Motor neuron (in vitro differentiated cells): ENCODE measurements around the gene LY6G5C. TPM values are rescaled to one million over a fixed set of nuclear protein-coding genes. Genes with fewer than 3 reads are reported as not detected.
A peak's percentile ranks its signal among the peaks of the same experiment; 100 is the strongest.

ENCODE experiments used
- ATAC-seq, 8 experiments: fragments of 200-7000 bp; cut with Tn5 transposase; replicated peaks in 6 of 8; 2 replicates each; pipeline ENCODE4 v1.8.0; 2021; ENCODE audit warnings: mild to moderate bottlenecking in 8 of 8, moderate library complexity in 8 of 8
- H3K27ac ChIP-seq, 2 donors: fragments of 250-450 bp; sonication (Bioruptor Pico); 2 replicates each; pipeline ENCODE4 v1.9.0; 2021; ENCODE audit warnings: antibody characterized with exemption in 2 of 2, mild to moderate bottlenecking in 2 of 2, moderate library complexity in 1 of 2
- H3K4me1 ChIP-seq, 2 donors: fragments of 250-450 bp; sonication (Bioruptor Pico); replicated peaks in 1 of 2; 2 replicates each; pipeline ENCODE4 v1.6.1; 2021; ENCODE audit warnings: antibody characterized with exemption in 2 of 2, mild to moderate bottlenecking in 2 of 2, moderate library complexity in 1 of 2
- H3K4me3 ChIP-seq, 5 donors: fragments of 250-450 bp; sonication (Bioruptor Pico); 2 replicates each; pipeline ENCODE4 v1.9.0; 2021; ENCODE audit warnings: antibody characterized with exemption in 5 of 5, mild to moderate bottlenecking in 5 of 5, moderate library complexity in 4 of 5
- WGBS, 10 experiments: fragments of 450-650 bp; shearing (Covaris generic); methylation state at CpG; one replicate each; pipeline ENCODE4 v1.0.0; 2022; 5-methylcytosine and 5-hydroxymethylcytosine counted together
- in situ Hi-C, 9 experiments: fragments of 400-800 bp; cut with MboI; loops; one replicate each; pipeline ENCODE4 v1.15.0; 2021; ENCODE audit warnings: low sequenced_read_pairs in 9 of 9, low pct_unique_long_range_greater_than_20kb in 2 of 9; ENCODE audit not compliant: unreplicated experiment in 9 of 9
- total RNA-seq, 8 experiments: library from RNA; unstranded; fragments of 300-600 nt; gene quantifications; 2 replicates each; pipeline versions ENCODE4 v1.2.3 to v1.2.4, GENCODE V29; 2022

The LY6G5C gene
- total RNA-seq, 8 experiments from 2014 or later: 1.3 to 7.1 (median 2.8) TPM

DNA sequence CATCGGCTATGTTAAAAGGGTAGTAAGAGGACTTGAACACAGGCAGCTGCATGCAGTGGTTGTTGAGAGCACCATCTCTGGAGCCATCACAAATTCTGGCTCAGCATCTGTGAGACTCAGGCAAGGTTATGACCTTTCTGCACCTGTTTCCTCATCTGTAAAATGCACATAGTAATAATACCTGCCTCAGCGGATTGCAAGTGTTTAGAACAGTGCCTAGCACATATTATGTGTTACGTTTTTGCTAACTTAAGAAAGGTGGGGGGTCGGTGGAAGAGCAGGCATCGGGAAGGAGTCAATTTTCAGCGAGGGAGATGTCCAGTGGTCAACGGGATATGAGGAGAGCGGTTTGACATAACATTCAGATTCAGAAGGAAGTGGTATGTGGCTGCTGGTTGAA lies 2.9 kb downstream of the LY6G5C start:
- no peak overlapping the region for H3K27ac ChIP-seq
- no peak for ATAC-seq
- H3K4me1 ChIP-seq: peaks cover 6 to 10% of the 10 kb centered on the region in 2 donors
- in situ Hi-C loops: loop anchor here in 1 of 9 experiments (25.0 kb wide), 1 partner anchor 284 kb away; the partner anchor contains the start of genes DXO, NELFE and SKIC2
- WGBS, 10 experiments: 30 to 100% (median 78%) methylated on average over 1 to 8 of the region's 8 CpGs; no CpG with 5 or more reads in 2 of the 10 experiments
- H3K4me3 ChIP-seq: no peak overlapping the region

DNA sequence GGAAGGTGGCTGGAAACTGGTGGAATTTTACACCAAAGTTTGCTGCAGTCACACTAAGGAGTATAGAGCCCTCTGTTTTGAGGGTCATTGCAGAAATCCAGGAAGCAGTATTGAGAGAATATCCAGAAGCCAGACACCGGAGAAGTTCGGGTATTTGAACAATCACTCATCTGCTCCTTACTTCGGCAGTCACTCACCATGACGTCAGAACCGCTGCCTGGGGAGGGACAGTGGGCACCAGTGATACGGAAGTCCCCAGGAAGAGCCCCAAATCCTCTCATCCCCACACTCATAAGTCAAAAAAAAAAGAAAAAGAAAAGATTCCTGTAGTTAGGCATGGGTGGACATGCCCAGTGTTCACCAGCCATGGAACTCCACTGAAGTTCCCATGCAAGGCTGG lies 4.0 kb downstream of the LY6G5C start:
- 0 to 86% (median 52%) methylated on average over 1 to 6 of the region's 6 CpGs; no CpG with 5 or more reads in 2 of the 10 experiments for WGBS, 10 experiments
- in situ Hi-C loops: loop anchor here in 1 of 9 experiments (25.0 kb wide), 1 partner anchor 285 kb away; the partner anchor contains the start of genes DXO, NELFE and SKIC2
- Histone ChIP-seq H3K27ac (no peak overlapping the region), H3K4me3 (no peak overlapping the region), H3K4me1 (peaks cover 0 to 8% of the 10 kb centered on the region in 2 donors)
- ATAC-seq: no peak

DNA sequence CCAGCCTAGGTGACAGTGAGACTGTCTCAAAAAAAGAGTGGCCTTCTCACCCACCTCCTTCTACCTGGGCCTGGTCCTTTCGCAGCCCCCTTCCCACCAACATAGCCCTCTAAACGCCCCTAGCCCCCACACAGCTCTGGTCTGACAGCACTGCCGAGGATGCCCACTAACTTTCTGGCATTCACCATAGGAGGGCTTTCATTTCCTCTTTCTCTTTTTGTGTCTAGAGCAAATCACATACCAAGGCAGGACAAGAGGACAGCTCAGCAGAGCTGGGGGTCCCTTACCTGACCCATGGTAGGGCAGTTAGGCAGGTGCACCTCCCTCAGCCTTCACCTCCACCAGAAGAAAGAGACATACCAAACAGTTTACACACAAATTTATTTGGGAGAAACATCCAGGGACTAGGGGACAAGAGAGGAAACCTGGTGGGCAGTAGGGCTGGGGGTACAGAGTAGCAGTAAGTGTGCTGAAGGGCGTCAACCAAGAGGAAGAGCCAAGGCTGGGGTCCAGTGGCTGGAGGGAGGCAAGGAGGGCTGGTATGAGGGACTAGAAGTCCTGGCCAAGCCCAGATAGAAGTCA lies 4.5 kb downstream of the LY6G5C start:
- Histone ChIP-seq H3K4me3 (no peak overlapping the region), H3K4me1 (peaks cover 0 to 6% of the 10 kb centered on the region in 2 donors), H3K27ac (no peak overlapping the region)
- in situ Hi-C loops: loop anchor here in 1 of 9 experiments (25.0 kb wide), 1 partner anchor 286 kb away; the partner anchor contains the start of genes DXO, NELFE and SKIC2
- ATAC-seq: no peak
- WGBS, 10 experiments: 43 to 100% (median 75%) methylated on average over 1 to 2 of the region's 4 CpGs; no CpG with 5 or more reads in 6 of the 10 experiments

DNA sequence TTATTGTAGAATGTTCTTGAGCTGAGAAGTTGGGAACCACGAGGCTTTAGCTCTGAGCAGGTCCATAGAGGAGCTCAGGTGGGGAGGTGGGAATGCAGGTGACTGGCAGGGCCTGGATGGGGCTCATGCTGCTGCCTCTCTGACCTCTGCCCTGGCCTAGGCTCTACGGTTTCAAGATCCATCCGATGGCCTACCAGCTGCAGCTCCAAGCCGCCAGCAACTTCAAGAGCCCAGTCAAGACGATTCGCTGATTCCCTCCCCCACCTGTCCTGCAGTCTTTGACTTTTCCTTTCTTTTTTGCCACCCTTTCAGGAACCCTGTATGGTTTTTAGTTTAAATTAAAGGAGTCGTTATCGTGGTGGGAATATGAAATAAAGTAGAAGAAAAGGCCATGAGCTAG lies 11.2 kb downstream of the LY6G5C start, which contains the start of gene LY6G5B:
LY6G5B (plus strand) TSS at position 301 of the 400 bp plus-strand sequence. CDS start 975 bp downstream, outside the sequence.
- H3K4me1 ChIP-seq: peaks cover 0 to 9% of the 10 kb centered on the region in 2 donors
- WGBS, 10 experiments: 43 to 100% (median 88%) methylated on average over 2 to 5 of the region's 8 CpGs; no CpG with 5 or more reads in 3 of the 10 experiments
- no peak within 1 kb of the TSS for H3K27ac ChIP-seq
- no peak for ATAC-seq
- in situ Hi-C loops: loop anchor here in 1 of 9 experiments (25.0 kb wide), 1 partner anchor 168 kb away; the partner anchor contains the start of gene HSPA1B
- H3K4me3 ChIP-seq: no peak within 1 kb of the TSS

DNA sequence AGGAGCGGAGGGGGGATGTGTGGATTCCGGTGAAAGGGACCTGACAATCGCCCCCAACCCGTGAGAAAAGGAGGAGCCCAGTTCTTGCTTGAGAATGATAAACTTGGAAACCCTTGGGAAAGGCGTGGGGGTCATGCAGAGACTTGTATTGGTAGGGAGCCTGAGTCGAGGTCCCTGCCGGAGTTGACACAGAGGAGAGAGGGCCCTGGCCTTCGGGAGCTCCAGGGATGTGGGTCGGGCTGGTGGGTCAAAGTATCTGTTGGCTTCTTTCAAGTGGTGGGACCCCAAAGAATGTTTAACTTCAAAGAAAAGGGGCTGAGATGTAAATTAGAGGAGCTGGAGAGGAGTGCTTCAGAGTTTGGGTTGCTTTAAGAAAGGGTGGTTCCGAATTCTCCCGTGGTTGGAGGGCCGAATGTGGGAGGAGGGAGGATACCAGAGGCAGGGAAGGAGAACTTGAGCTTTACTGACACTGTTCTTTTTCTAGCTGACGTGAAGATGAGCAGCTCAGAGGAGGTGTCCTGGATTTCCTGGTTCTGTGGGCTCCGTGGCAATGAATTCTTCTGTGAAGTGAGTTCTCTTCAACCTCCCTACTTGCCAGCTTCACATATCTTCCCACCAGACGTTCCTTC lies 14.4 kb downstream of the LY6G5C start:
- ATAC-seq: peak in 2 of 8 experiments; percentile 5 to 10
- Histone ChIP-seq H3K27ac (peak overlapping the region; percentile 52 to 86), H3K4me1 (peaks cover 7 to 19% of the 10 kb centered on the region in 2 donors), H3K4me3 (peak overlapping the region; percentile 60 to 93 (median 84))
- 0 to 20% (median 4%) methylated on average over 1 to 9 of the region's 15 CpGs; no CpG with 5 or more reads in 3 of the 10 experiments for WGBS, 10 experiments
- in situ Hi-C loops: loop anchor here in 1 of 9 experiments (25.0 kb wide), 1 partner anchor 171 kb away; the partner anchor contains the start of gene HSPA1B

DNA sequence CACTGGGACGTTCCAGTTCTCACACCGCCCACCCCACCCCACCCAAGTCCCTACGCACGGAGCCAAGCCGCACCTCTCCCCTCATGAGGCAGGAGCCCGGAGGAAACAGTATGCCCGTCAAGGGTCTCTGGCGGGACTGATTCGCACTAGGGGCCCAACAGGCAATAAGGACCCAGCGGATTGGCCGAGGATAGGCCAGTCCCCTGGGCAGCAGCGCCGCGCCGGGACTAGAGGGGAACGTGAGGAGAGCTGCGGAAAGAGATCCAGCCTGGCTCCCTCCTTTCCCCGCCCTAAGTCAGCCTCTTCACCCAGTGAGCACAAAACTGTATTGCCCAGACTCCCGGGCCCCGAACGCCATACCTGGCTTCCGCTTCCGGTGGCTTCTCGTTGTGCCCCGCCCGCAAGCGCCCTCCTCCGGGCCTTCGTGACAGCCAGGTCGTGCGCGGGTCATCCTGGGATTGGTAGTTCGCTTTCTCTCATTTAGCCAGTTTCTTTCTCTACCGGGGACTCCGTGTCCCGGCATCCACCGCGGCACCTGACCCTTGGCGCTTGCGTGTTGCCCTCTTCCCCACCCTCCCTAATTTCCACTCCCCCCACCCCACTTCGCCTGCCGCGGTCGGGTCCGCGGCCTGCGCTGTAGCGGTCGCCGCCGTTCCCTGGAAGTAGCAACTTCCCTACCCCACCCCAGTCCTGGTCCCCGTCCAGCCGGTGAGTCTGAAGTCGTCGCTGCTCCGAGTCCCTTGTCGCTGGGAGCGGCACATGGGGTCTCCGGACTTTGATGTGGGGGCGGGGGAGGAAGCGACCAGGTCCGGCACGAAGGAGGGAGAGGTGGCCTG lies 15.1 kb downstream of the LY6G5C start, which contains the start of gene CSNK2B:
CSNK2B (plus strand) TSS at position 580 of the 836 bp plus-strand sequence. CDS start 752 bp downstream, outside the sequence.
- Histone ChIP-seq H3K4me3 (peak within 1 kb of the TSS; percentile 60 to 93 (median 84)), H3K27ac (peak within 1 kb of the TSS; percentile 93 to 96), H3K4me1 (peaks cover 11 to 19% of the 10 kb centered on the region in 2 donors)
- ATAC-seq: peak; percentile 69 to 89 (median 83)
- WGBS, 10 experiments: 0% methylated on average over 2 to 7 of the region's 63 CpGs; no CpG with 5 or more reads in 8 of the 10 experiments
- in situ Hi-C loops: loop anchor here in 1 of 9 experiments (25.0 kb wide), 1 partner anchor 172 kb away; the partner anchor contains the start of gene HSPA1B

DNA sequence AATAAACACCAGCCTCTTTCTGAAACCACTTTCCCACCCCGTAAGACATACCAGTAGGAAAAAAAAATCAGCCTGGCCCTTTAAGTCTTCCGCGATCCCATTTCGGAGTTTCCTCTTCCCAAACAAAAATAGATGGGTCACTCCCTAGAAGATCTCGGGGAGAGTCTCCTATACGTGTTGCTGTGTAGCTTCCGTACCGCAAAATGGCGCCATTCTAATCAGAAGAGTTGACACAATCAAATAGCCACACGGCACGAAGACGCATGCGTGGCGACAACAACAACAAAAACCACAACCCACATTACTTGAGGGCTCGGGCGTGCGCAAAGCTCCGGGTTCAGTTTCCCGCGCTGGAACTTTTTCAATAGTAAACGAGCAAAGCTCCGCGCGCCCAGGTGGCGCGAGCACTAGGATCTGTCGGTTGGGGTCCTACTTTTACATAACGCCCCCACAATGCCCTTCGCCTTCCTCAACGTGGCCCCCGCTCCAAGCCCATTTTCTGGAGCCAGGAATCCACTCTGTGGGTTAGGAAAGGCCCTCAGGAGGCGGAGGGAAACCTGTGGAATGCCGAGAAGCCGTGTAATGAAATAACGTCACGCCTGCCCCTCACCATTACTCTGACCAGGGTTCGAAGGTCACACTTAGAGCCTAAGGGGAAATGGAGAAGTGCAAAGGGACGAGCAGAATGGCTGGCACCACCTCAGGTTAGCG lies 15.9 kb downstream of the LY6G5C start, which contains the start of gene GPANK1:
GPANK1 (minus strand) TSS at position 208 of the 711 bp plus-strand sequence. CDS start 519 bp downstream, outside the sequence.
- in situ Hi-C loops: loop anchor here in 1 of 9 experiments (25.0 kb wide), 1 partner anchor 172 kb away; the partner anchor contains the start of gene HSPA1B
- 0 to 3% (median 0%) methylated on average over 6 to 23 of the region's 39 CpGs; no CpG with 5 or more reads in 3 of the 10 experiments for WGBS, 10 experiments
- peak within 1 kb of the TSS; percentile 93 to 96 for H3K27ac ChIP-seq
- peak within 1 kb of the TSS; percentile 60 to 93 (median 84) for H3K4me3 ChIP-seq
- peak; percentile 15 to 47 (median 39) for ATAC-seq
- peaks cover 11 to 19% of the 10 kb centered on the region in 2 donors for H3K4me1 ChIP-seq

DNA sequence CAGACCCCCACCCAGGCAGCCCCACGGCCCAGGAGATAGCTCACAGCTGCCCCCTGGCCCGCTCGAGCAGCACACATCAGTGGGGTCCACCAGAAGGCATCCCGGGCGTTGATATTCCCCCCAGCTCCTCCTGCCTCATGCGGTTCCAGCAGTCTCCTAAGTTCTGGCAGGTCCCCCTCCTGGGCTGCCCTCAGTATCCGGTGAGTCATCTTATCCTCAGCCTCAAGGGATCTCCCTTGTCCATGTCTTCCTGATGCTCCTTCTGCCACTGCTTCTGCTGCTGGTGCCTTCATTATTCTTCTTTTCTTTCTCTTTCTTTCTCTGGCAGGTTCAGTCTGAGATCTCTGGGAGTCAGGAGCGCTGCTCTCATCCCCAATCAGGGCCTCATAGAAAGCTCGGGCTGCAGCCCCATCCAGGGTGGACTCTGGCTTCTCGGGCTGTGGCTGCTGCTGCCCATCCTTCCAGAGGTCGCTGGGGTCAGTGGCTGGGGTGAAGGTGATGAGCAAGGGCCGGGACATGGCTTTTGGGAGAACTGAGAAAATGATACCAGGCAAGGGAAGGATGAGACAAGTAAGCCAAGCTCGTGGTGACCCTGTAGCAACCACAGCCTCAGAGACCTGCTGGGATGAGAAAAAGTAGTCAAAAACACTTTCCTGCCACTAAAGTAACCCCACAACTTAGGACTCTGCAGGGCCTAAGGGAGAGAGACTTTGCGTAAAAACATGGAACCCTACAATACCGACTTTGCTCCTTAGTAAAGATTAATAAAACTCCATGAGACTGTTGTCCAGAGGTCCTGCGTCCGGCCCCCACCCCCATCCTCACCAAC lies 16.7 kb downstream of the LY6G5C start:
- Histone ChIP-seq H3K27ac (peak overlapping the region; percentile 93 to 96), H3K4me3 (peak overlapping the region; percentile 60 to 93 (median 84)), H3K4me1 (peaks cover 17 to 26% of the 10 kb centered on the region in 2 donors)
- 0 to 40% (median 14%) methylated on average over 1 to 9 of the region's 17 CpGs; no CpG with 5 or more reads in 2 of the 10 experiments for WGBS, 10 experiments
- in situ Hi-C loops: loop anchor here in 1 of 9 experiments (25.0 kb wide), 1 partner anchor 173 kb away; the partner anchor contains the start of gene HSPA1B
- peak in 5 of 8 experiments; percentile 3 to 14 (median 5) for ATAC-seq

DNA sequence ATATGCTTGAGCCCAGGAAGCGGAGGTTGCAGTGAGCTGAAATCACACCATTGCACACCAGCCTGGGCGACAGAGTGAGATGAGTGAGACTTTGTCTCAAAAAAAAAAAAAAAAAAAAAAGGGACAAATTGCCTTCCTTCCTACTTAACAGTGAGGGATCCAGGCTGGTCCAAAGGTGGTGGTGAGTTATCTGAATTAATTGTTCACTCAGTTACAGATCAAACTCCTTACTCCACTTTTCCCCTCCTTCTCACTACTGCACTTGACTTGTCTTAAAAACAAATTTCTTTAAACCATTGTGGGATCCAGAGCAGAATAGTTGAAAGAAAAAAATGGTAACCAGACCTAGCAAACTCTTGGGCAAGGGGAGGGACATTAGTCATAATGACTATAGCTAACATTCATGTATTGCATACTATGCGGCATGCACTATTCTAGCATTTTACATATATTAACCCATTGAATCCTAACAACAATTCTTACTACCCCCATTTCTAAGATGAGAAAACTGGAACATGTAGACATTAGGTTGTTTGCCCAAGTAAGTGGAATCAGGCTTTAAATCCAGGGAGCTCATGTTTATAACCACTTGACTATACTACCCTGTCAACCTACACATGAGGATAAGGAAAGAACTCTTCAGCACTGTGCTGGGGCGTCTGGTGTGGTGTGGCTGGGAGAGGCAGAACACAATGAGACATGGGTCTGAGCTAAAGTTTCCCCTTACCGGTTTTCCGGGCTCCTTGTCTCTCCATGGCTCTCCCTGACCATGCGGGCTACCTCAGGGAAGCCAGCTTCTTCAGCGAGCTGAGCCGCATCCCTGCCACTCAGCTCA lies 17.5 kb downstream of the LY6G5C start:
- Histone ChIP-seq H3K27ac (peak overlapping the region; percentile 93 to 96), H3K4me3 (peak overlapping the region; percentile 60 to 93 (median 84)), H3K4me1 (peaks cover 25 to 34% of the 10 kb centered on the region in 2 donors)
- ATAC-seq: peak in 1 of 8 experiments; percentile 0
- in situ Hi-C loops: loop anchor here in 1 of 9 experiments (25.0 kb wide), 1 partner anchor 174 kb away; the partner anchor contains the start of gene HSPA1B
- WGBS, 10 experiments: 46 to 100% (median 62%) methylated on average over 1 to 4 of the region's 9 CpGs; no CpG with 5 or more reads in 2 of the 10 experiments

DNA sequence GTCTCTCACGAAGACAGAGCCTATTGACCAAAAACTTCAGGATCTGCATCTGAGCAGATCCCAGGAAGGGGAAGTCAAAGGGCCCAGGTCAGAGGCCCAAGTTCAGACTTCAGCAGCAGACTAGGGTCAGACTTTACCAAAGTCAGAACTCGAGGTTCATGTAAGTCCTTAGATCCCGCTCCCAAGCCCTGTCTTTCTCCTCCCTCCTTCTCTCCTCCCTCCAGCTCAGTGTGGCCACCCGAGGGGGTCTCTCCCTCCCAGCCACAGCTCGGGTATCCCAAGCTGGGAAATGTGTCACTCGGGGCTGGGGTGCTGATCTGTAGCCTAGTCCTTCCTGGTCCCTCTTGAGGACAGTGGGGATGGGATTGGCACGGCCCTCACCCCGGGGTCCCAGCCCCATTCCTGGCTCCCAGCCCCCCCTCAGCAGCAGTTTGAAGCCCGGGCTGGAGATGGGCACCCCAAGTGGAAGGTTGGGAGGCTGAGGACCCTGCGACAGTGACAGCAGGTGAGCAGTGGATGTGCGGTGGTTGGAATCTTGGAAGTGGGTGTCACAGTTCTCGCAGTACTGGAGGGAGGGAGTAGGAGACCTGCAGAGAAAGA lies 18.6 kb downstream of the LY6G5C start:
- Histone ChIP-seq H3K4me1 (peaks cover 29 to 39% of the 10 kb centered on the region in 2 donors), H3K27ac (no peak overlapping the region), H3K4me3 (no peak overlapping the region)
- 73 to 100% (median 100%) methylated on average over 1 to 4 of the region's 12 CpGs; no CpG with 5 or more reads in 2 of the 10 experiments for WGBS, 10 experiments
- no peak for ATAC-seq
- in situ Hi-C loops: loop anchor here in 1 of 9 experiments (25.0 kb wide), 1 partner anchor 175 kb away; the partner anchor contains the start of gene HSPA1B
